Calu3 (cell line): ENCODE data around the gene TOPORS. TPM values are rescaled to one million over a fixed set of nuclear protein-coding genes. Genes with fewer than 3 reads are reported as not detected.

Source experiments
- BruUV-seq: library from RNA; stranded (reverse); fragments of 400-500 nt; replicated peaks from 2 replicates; lab custom pipeline; 2021; lab: Mats Ljungman, UMichigan
- CTCF ChIA-PET: fragments of 300-600 bp; sonication (Branson Sonifier 250); formaldehyde crosslinking; loops from one replicate; lab custom pipeline; 2022; ENCODE audit warnings: antibody characterized with exemption; lab: Charles Lee
- DNase-seq: peaks from one replicate; pipeline ENCODE4 v3.0.0; 2022
- H3K27ac Mint-ChIP-seq: one replicate; pipeline ENCODE4 v1.8.0; 2022; ENCODE audit warnings: mixed read lengths; ENCODE audit not compliant: unreplicated experiment
- H3K27me3 Mint-ChIP-seq: one replicate; pipeline ENCODE4 v1.8.0; 2022; ENCODE audit warnings: mixed read lengths; ENCODE audit not compliant: unreplicated experiment
- H3K36me3 Mint-ChIP-seq: one replicate; pipeline ENCODE4 v1.8.0; 2022; ENCODE audit warnings: mild to moderate bottlenecking, moderate library complexity, mixed read lengths; ENCODE audit not compliant: insufficient read depth, unreplicated experiment
- H3K4me1 Mint-ChIP-seq: one replicate; pipeline ENCODE4 v1.8.0; 2022; ENCODE audit warnings: mild to moderate bottlenecking, low read depth, mixed read lengths; ENCODE audit not compliant: unreplicated experiment
- H3K4me3 Mint-ChIP-seq: one replicate; pipeline ENCODE4 v1.8.0; 2022; ENCODE audit warnings: mild to moderate bottlenecking, low read depth, moderate library complexity, mixed read lengths; ENCODE audit not compliant: unreplicated experiment
- H3K9me3 Mint-ChIP-seq: one replicate; pipeline ENCODE4 v1.8.0; 2022; ENCODE audit warnings: low read depth, mixed read lengths; ENCODE audit not compliant: unreplicated experiment
- CTCF ChIP-seq: fragments of 200-600 bp; IDR thresholded peaks from one replicate; pipeline ENCODE4 v1.8.0; 2022; ENCODE audit warnings: antibody characterized with exemption; ENCODE audit not compliant: unreplicated experiment
- intact Hi-C: fragments of 100-400 bp; cut with micrococcal nuclease; formaldehyde crosslinking; loops from one replicate; pipeline ENCODE4 v1.10.0; 2022; ENCODE audit not compliant: unreplicated experiment
- total RNA-seq: library from RNA; stranded (reverse); gene quantifications from 2 replicates; pipeline ENCODE4 v1.2.3, GENCODE V29; 2022

Gene TOPORS
- total RNA-seq, 1 experiment from 2014 or later, result 13.8 TPM

DNA sequence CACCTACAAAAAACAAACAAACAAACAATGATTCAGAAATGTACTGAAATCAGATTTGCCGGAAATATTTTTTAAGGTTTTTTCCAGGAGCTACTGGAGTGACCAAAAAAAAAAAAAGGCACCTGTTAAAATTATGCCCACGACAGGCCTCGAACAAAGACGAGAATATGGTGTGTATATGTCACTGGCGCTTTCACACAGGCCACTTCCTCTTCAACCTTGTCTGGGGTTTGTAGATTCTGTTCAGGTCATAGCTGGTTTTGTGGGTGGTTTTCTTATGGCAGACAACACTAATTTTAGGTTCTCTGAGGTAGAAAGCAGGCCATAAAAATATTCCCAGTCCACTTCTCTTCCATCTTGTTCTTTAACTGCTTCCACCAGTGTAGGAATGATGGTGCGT is 13.6 kb upstream of the TOPORS start:
- Mint-ChIP-seq H3K36me3 (peaks cover 24% of the 10 kb centered on the region), H3K4me3 (no peak overlapping the region), H3K27ac (no peak overlapping the region), H3K4me1 (no peaks in the 10 kb centered on the region), H3K9me3 (no peaks in the 10 kb centered on the region), H3K27me3 (no peaks in the 10 kb centered on the region)
- no peak for TF ChIP-seq CTCF
- no peak for DNase-seq
- no TSS peak for BruUV-seq
- CTCF ChIA-PET, result no interaction called here
- intact Hi-C loops, result no loop called here

DNA sequence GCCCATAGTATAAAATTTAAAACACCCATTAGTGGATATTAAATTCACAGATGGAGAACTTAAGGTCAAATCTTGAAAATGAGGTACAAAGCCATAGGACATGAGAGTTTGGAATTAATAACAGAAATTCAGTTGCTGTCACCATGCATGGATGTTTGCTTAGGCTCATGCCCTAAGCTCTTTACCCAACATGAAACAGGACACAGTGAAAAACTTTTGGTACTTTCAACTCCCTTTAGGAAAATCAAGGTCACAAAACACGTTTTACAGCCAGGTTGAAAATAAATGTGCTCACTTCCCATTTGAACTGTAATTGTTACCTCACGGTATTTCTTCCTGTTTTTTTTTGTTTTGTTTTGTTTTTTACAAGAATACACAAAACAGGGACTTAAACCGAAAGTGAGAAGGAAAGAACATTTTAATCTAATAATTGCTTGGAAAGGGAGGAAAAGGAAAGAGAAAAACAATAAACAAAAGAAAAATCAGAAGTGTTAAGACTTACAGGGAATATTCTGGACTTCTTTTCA is 6.1 kb upstream of the TOPORS start:
- Mint-ChIP-seq H3K27ac (no peak overlapping the region), H3K4me1 (no peaks in the 10 kb centered on the region), H3K9me3 (no peaks in the 10 kb centered on the region), H3K27me3 (no peaks in the 10 kb centered on the region), H3K36me3 (no peaks in the 10 kb centered on the region), H3K4me3 (no peak overlapping the region)
- TF ChIP-seq CTCF, result no peak
- intact Hi-C loops, result no loop called here
- BruUV-seq, result no TSS peak
- CTCF ChIA-PET, result no interaction called here
- DNase-seq, result no peak

DNA sequence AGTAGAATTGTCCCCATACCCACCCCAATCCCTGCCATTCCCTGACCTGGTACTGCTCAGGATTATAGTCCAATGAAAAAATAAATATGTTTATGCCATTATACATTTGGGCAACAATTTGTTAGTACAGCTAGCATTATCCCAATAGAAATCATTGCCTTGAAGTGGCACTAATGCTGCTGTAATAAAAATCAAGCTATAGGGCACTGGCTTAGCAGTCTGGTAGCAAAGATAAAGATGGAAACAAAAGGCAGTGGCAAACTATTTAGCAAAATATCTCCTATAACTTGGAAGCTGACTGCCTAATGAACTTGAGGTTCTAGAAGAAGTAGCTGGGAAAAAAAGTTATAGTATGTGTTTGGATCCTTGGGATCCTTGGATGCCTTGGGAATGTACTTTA is 2.2 kb upstream of the TOPORS start:
- peaks cover 31% of the 10 kb centered on the region for H3K36me3 Mint-ChIP-seq
- intact Hi-C loops, result no loop called here
- CTCF ChIA-PET, result interaction anchor here (0.7 to 1.1 kb wide), 2 partner anchors 29 to 685 kb away, joined by 3 to 6 read pairs; no protein-coding TSS in a partner anchor
- BruUV-seq, result no TSS peak
- TF ChIP-seq CTCF, result no peak
- no peak overlapping the region for H3K4me3 Mint-ChIP-seq
- H3K4me1 Mint-ChIP-seq, result peaks cover 8% of the 10 kb centered on the region
- H3K27ac Mint-ChIP-seq, result no peak overlapping the region
- H3K9me3 Mint-ChIP-seq, result no peaks in the 10 kb centered on the region
- H3K27me3 Mint-ChIP-seq, result no peaks in the 10 kb centered on the region
- no peak for DNase-seq

GRCh38 chr9:32554107-32554506 is 1.7 kb upstream of the TOPORS start:
- intact Hi-C loops, result no loop called here
- H3K4me3 Mint-ChIP-seq, result no peak overlapping the region
- BruUV-seq, result no TSS peak
- no peak overlapping the region for H3K27ac Mint-ChIP-seq
- TF ChIP-seq CTCF, result no peak
- no peak for DNase-seq
- H3K27me3 Mint-ChIP-seq, result no peaks in the 10 kb centered on the region
- H3K36me3 Mint-ChIP-seq, result peaks cover 31% of the 10 kb centered on the region
- CTCF ChIA-PET, result interaction anchor here (1.1 kb wide), 1 partner anchor 29 kb away, joined by 3 read pairs; no protein-coding TSS in a partner anchor
- H3K4me1 Mint-ChIP-seq, result peaks cover 8% of the 10 kb centered on the region
- no peaks in the 10 kb centered on the region for H3K9me3 Mint-ChIP-seq
